HG03095 (cell line): ENCODE measurements around the gene DDAH1.
"Not testable (repeated sequence)": the region's sequence is repeated elsewhere in the genome, so short reads cannot be mapped to it uniquely, and the experiment has no call there.

Source experiments
- ATAC-seq: cut with Tn5 transposase; IDR thresholded peaks from one replicate; pipeline ENCODE4 v1.9.1; 2021; ENCODE audit warnings: moderate library complexity; ENCODE audit not compliant: unreplicated experiment

DDAH1 gene

DNA sequence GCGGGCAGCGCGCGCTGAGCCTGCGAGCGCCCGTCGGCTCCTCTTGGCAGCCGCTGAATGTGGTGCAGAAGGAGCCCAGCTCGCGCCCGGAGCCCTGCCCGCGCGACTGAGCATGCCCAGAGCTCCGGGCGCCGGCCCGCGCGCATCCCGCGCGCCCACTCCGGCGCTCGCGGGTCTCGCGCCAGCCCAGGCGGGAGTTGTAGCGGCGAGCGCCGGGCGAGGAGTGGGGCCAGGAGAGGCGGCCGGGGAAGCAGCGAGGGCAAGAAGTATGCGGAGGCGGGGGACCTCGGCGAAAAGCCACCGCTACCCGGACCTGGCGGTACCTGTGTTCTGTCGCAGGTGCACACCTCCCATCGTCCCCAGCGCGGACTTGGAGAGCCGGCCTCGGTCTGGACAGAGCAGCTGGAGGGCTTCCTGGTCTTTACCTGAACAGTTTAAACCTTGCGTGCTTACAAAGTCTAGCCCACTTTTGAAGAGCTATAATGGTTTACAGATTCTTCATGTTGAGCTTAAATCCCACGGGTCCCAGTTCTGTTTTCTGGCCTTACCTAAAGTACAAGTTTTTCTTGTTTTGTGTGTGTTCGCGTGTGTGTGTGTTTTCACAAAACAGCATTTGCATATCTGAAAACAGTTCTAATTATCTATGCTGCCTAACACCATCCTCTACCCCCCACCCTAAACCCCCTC lies at the start of gene DDAH1:
Gene DDAH1, minus strand, starts transcription at position 61 of the 687 bp plus-strand sequence. CDS start 114 bp downstream, outside the sequence.
- no peak for ATAC-seq

DNA sequence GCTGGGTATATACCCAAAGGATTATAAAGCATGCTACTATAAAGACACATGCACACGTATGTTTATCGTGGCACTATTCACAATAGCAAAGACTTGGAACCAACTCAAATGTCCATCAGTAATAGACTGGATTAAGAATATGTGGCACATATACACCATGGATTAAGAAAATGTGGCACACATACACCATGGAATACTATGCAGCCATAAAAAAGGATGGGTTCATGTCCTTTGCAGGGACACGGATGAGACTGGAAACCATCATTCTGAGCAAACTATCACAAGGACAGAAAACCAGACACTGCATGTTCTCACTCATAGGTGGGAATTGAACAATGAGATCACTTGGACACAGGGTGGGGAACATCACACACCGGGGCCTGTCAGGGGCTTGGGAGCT lies 49.0 kb upstream of the DDAH1 start:
- not testable (repeated sequence) for ATAC-seq

DNA sequence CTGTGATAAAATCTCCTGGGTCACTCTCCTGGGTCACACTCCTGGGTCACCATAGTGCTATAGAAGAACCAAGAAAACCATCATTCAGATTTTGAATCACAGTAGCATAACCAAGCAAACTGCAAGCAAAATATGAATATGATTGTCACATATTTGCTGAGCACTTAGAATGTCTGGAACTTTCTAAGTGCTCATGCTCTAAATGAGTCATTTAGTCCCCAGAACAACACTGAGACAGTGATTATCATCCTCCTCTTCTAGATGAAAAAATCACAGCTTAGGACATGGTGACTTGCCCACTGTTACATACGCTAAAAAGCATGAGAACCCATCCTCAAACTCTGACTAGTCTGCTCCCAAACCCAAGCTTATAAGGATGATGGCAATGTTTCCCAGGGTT lies 39.5 kb upstream of the DDAH1 start:
- ATAC-seq: no peak

DNA sequence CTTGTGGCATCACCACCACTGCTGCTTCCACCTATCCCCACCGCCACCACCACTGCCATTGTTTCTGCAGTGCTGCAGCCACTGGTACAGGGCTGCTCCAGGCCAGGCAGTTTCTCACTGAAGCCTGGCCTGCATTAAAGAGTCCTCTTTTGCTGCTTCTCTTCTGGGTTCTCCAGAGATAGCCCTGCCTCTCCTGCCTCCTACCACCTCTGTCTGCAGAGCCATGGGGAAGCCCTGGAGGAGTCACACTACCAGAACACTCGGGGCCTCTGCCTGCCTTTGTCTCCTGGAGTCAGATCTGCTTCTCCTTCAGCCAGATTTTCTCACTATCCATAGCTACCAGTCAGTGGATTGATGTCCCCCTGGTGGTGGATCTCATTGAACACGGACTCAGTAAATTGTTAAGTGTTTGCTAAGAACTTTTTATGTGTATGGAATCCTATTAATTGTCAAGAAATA lies 37.7 kb upstream of the DDAH1 start:
- ATAC-seq: no peak

DNA sequence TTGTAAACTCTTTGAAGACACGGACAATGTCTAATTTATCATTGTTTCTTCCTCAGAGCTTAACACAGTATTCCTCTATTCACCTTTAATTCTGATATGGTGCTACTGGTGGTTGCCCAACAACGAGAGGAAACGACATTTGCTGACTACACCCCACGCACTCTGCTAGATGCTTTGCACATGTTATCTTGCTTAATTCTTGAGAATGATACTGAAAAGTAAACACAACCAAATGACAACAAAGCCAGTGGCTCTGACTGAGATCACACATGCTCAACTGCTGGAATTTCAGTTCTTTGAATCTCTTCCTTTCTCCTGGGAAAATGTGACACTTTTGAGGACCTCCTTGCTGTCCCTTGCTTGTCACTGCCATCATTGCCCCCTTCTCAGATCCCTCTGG lies 37.2 kb upstream of the DDAH1 start:
- ATAC-seq: no peak

DNA sequence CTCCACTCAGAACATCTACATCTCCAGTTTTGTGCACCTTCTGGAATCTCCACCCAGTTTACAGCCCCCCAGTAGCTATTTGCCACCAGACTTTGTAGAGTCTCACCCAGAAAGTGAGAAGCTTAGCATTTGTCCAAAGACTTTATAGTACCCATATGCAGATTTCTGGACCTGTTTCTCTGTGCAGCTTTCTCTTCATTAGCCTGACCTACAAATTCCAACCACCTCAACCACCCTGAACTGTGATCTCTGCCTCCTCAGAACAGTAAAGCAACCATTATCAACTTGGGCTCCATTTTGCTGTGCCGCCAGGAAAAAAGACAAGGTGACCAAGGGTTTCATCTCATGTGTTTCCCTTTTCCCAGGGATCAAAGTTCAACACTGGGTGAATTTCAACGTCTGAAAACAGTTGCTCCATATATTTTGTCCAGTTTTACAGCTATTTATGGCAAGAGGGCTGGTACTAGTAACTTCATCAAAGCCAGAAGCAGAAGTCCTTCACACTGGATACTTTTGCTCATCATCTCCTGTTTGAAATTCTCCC lies 36.5 kb upstream of the DDAH1 start:
- ATAC-seq: no peak

DNA sequence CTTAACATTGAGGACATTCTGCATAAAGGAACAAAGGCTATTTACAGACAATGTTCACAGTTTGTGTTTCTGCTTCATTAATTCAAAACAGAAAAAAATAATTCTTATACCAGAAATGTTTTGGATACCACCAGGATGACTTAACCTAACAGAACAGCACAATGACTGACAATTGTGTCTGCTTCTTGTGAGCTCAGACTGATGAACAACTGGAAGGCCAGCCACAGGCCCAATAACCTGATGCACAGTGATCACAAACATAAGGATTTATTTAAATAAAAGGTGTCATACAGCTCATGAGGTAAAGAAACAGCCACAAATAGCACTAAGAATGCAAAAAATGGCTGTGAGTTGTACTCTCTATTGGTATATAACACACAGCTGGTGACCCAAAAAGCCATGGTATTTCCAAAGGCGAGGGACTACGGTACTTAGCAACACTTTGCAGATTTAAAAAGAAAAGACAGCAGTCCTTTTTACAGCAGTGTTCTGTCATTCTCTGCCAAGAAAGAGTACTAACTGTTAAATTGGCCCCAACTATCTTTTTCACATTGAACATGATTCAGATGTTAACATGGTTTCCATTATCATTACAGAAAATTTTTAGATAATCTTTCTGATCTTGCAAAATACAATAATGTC lies 32.1 kb upstream of the DDAH1 start:
- ATAC-seq: no peak

DNA sequence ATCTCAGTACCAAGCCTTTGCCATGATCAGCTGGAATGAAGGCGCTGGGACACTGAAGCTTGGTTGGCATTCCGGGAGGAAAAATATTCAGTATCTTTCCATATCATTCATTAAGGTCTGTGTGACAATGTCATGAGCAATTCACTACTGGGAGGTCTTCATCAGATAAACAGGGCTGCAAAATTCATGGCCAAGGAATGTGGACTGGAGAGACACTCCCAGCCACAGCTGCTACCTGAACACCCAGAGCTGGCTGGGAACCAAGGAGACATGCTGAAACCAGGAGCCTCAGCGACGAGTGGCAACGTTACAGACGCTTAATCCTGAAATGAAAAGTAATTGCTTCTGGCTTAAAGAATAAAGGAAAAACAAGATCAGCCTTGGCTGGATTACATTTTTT lies 30.6 kb upstream of the DDAH1 start:
- ATAC-seq: no peak

DNA sequence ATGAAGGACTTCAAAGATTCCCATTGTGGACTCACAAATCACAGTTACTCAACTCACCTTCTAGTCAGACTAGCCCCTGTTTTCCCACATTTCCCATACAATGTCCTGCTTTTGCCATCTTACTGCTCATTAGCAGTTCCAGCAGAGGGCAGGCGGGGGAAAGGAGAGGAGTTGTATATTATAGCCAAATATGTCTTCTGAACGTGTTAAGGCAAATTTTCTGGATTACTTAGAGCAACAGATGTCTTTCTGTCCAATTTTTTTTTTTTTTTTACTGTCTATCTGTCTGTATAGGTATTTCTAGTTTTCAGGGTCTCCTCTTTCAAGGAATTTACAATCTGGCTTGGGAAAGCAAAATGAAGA lies 29.9 kb upstream of the DDAH1 start:
- no peak for ATAC-seq

DNA sequence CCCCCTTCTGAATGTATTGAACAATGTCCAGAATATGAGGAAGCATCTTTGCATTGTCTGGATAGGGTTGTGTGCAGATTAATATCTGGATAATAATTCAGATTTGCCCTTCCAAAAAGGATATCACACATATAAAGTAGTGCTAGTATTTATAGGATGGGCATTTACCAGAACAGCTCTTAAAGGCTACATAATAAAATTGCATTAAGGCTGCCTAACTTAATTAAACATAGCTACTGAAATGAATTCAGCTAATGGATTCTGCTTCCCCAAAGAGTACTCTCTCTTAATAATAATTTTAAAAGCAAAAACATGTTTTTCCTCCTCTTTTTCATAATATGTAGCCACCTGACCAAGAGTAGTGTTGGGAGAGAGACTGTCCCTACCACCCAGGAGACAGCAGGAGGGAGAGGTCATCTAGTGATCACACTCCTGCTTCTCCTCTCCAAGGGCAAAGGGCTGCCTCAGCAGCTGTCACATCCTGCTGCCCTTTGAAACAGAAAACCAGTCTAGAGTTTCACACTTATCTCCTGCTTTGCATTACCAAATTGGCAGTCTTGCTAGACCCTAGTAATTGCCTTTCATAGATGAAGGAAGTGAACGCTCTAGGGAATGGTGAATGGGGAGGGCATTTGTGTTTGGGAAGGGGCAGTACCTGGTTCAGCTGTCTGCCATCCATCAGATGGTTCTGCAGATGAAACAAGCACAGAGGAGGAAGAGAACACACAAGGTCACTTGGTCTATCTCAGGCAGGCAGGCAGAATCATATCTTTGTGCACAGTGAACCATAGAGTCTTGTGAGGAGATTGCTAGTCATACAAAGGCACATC lies 29.3 kb upstream of the DDAH1 start:
- no peak for ATAC-seq

DNA sequence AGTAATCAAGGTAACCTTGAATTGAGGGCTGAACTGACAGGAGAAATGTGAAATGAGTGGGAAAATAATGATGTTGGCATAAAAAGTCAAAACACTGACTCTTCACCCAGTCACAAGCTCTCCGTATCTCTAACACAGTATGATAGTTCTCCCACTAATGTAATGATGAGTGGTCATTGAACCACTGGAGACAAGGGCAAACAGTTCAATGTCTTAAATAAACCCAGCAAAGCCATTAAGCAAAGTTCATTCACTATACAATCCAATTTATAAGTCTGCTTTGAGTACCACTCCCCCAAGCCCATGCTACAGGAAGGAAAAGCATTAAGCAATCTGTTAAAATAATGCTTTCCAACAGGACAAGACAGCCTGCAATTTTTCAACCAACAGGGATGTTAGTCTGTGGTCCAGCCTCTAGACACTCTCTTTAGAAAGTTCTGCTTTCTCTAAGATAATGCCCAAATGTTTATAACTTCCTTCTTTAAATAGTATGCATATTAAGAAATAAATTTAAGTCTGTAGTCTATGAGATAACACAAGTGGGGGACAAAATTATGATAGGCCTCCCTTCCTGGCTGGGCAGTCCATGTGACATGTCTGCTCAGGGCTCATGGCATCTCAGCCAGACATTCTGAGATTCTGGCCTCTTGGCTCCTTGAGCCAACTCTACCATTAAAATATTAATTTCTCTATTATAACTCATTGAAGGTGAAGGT lies 25.5 kb upstream of the DDAH1 start:
- ATAC-seq: no peak

DNA sequence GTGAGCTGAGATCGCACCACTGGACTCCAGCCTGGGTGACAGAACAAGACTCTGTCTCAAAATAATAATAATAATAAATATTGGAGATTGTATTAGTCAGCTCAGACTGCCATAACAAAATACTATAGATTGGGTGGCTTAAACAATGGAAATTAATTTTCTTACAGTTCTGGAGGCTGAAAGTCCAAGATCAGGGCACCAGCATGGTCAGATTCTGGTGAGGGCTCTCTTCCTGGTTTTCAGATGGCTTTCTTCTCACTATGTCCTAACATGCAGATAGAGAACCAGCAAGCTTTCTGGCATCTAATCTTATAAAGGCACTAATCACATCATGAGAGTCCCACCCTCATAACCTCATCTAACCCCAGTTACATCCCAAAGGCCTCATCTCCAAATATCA lies 23.2 kb upstream of the DDAH1 start:
- no peak for ATAC-seq

DNA sequence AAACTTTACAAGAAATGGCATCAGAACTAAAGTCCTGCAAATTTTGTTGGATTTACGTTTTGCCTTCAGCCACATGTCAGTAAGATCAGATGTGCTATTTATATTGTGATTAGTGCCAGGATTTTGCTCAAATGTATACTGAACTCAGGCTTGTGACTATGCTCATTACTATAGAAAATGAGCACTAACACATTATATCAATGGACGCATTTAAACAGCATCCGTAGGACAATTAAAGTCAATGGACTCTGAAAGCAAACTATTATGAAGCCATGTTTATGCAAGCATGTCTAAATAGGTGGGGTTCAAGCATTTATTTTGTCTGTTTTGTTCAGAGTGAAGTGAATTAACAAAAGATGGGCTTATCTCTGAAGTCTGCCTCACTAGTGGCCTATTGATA lies 20.6 kb upstream of the DDAH1 start:
- ATAC-seq: no peak

DNA sequence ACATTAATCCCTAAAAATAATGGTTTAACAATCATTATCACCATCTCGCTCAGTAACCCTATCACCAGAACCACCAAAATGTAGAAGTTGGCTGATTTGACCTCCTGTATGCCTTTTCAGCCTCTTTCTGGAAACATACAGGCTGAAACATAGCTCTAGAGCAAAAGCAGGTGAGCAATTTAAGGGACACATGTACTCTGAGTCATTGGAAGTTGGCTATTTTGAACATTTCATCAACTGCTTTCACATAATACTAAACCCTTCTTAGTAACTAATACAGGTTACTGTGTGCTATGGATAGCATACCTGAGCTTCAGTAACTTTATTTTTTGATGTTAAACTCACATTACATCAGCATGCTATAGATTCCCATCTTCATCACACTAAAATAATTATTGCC lies 19.8 kb upstream of the DDAH1 start:
- ATAC-seq: no peak

DNA sequence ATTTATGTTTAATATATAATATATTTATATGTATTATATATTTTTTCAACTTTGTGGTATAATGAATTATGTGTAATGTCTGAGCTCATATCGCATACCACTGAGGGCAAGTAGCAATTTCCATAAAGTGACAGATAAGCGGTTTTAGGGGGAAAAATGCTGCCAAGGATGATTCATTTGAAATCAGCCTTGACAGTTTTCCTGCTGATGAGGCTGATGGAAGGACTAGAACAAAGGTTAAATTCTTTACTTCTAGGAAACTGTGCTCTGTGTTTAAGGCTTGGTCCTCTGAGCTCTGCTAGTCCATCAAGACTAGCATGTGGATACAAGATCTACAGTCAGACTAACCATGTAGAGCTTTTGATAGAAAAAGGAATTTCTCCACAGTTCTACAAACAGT lies 19.3 kb upstream of the DDAH1 start:
- no peak for ATAC-seq

DNA sequence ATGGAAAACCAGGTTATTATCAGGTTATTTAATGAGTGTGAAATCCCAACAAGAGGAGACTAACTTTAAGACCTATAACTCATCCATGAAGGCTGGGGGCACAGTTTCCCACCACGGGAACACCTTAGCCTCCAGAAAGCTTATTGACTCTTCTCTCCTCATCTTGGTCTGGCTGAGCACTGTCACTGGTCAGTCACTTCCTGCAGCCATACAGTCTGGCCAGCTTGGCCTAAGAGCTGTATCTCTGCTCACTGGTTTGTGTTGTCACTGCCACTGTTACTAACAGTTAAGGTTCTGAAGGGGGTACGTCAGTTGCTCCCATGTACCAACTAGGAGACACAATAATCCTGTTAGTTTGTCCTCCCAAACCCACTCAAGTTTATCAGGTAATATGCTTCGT lies 16.7 kb upstream of the DDAH1 start:
- no peak for ATAC-seq

DNA sequence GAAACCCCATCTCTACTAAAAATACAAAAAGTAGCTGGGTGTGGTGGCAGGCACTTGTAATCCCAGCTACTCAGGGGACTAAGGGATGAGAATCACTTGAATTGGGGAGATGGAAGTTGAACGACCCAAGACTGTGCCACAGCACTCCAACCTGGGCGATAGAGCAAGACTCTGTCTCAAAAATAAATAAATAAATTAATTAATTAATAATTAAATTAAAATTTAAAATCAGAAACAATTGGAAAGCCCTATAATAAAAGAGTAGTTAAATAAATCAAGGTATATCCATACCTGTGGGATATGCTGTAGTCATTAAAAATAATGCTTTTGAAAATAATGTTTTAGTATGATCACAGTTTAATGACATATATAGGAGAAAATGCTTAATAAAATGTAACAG lies 15.6 kb upstream of the DDAH1 start:
- no peak for ATAC-seq

DNA sequence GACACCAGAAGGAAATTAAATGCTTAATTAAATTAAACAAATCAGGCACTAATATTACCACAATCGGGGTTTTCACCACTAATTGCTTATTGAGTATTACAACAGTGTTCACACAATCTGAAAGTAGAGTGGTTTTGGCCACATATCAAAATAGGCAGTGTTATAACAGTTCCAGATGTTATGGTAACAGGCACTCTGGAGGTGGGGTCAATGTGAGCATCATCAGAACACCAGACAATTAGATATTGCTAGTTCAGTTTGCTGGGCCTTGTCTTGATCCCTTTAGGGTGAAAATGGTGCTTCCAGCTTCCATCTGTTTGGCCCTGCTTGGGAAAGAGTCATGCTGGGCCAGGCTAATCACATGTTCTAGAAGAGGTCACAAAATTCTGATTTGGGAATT lies 14.5 kb upstream of the DDAH1 start:
- ATAC-seq: no peak

DNA sequence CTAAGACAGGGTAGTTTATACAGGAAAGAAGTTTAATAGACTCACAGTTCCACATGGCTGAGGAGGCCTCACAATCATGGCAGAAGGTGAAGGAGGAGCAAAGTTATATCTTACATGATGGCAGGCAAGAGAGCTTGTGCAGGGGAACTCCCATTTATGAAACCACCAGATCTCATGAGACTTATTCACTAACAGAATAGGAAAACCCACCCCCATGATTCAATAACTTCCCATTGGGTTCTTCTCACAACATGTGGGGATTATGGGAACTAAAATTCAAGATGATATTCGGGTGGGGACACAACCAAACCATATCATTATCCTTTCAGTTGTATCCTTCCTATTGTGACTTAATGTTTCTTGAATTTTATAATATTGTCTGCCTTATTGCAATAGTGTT lies 13.4 kb upstream of the DDAH1 start:
- no peak for ATAC-seq

DNA sequence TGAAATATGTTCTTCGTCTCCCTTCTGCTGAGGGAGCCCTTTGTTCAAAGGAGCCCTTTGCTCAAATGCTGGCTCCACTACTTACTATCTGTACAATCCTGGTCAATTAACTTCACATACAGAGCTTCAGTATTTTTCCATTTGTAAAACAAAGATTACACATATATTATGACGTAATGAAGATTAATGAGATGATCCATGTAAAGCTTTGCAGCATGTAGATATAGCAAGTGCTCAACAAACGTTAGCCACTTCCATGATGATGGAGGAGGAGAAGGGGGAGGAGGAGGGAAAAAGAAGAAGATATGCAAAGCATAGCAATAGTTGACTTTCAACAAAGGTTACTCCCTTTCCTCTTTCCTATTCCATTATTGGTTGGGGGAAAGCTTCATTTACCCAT lies 10.1 kb upstream of the DDAH1 start:
- no peak for ATAC-seq

DNA sequence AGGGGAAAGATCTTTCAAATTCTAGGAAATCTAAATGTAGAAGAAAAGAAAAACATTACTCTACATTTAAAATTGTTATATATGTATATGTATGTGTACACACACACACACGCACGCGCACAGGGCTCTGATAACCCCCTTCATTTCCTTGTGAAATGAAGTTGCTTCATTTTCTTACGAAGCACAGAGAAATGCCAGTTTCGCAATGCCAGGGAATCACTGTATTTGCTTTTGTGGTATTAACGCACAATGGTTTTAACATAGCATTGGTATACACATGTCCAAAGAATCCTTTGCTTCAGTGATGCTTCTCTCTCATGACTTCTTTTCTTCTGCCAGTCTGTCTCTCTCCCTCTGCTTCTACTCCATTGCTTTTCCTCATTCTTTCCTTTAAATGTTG lies 8.4 kb upstream of the DDAH1 start:
- no peak for ATAC-seq
